GM21515 (cell line): ENCODE results near the gene PDE3B.
"Not testable (repeated sequence)": the region's sequence is repeated elsewhere in the genome, so short reads cannot be mapped to it uniquely, and the experiment has no call there.

Experiments used
- ATAC-seq: cut with Tn5 transposase; IDR thresholded peaks from one replicate; pipeline ENCODE4 v1.9.1; 2021; ENCODE audit not compliant: unreplicated experiment

PDE3B gene

GRCh38 chr11:14875163-14875562, 231.6 kb downstream of the PDE3B start:
- ATAC-seq, result no peak

- ATAC-seq, result no peak
Observed at GRCh38 chr11:14881576-14882193, 238.1 kb downstream of the PDE3B start.

- no peak for ATAC-seq
Observed at GRCh38 chr11:14882196-14882595, 238.6 kb downstream of the PDE3B start.

GRCh38 chr11:14883683-14884082, 240.1 kb downstream of the PDE3B start:
- not testable (repeated sequence) for ATAC-seq

- ATAC-seq, result no peak
Observed at GRCh38 chr11:14884667-14885273, 241.2 kb downstream of the PDE3B start.

- no peak for ATAC-seq
Observed at GRCh38 chr11:14886513-14886912, 242.9 kb downstream of the PDE3B start.

- peak; percentile 50 for ATAC-seq
Observed at GRCh38 chr11:14891143-14892035, 247.8 kb downstream of the PDE3B start.

GRCh38 chr11:14892036-14892556, 248.5 kb downstream of the PDE3B start, which contains the start of gene CYP2R1:
CYP2R1 (minus strand) TSS chr11:14892231; CDS start chr11:14892205, 26 bp downstream.
- ATAC-seq, result peak; percentile 97

GRCh38 chr11:14892577-14892976, 249.0 kb downstream of the PDE3B start:
- no peak for ATAC-seq

- no peak for ATAC-seq
Observed at GRCh38 chr11:14894657-14895598, 251.3 kb downstream of the PDE3B start.

- ATAC-seq, result no peak
Observed at GRCh38 chr11:14898355-14898754, 254.8 kb downstream of the PDE3B start.

- no peak for ATAC-seq
Observed at GRCh38 chr11:14898906-14899305, 255.3 kb downstream of the PDE3B start.

GRCh38 chr11:14902650-14903350, 259.2 kb downstream of the PDE3B start:
- ATAC-seq, result no peak

- peak; percentile 44 for ATAC-seq
Observed at GRCh38 chr11:14904745-14905103, 261.1 kb downstream of the PDE3B start.

GRCh38 chr11:14905104-14906033, 261.8 kb downstream of the PDE3B start:
- peak; percentile 67 for ATAC-seq

GRCh38 chr11:14906578-14906977, 263.0 kb downstream of the PDE3B start:
- no peak for ATAC-seq

- ATAC-seq, result no peak
Observed at GRCh38 chr11:14906993-14907392, 263.4 kb downstream of the PDE3B start.

- peak; percentile 57 for ATAC-seq
Observed at GRCh38 chr11:14907411-14908213, 264.0 kb downstream of the PDE3B start.
